Stomach (tissue), 4 donors: Measurements from ENCODE around the gene ANKRD40.

Experiments
- CTCF ChIP-seq, 7 experiments: fragments of 450-650 bp in 4 of 7; fragments of 200-600 bp in 3 of 7; sonication (generic) in 3 of 7; IDR thresholded peaks; one replicate each; pipeline ENCODE4 v1.5.1; 2016 to 2019; ENCODE audit warnings: antibody characterized with exemption in 7 of 7, control low read depth in 2 of 7, mild to moderate bottlenecking in 1 of 7
- EP300 ChIP-seq: sonication (generic); formaldehyde crosslinking; IDR thresholded peaks from one replicate; pipeline ENCODE4 v1.6.1; 2017; ENCODE audit warnings: antibody characterized with exemption

GRCh38 chr17:50666316-50666715, 41.4 kb downstream of the ANKRD40 start:
- TF ChIP-seq CTCF (IDR thresholded peaks at IDR 0.05): no peak
- TF ChIP-seq EP300: no peak
